ENCODE measurements around the gene TPRG1L. TPM values are rescaled to one million over a fixed set of nuclear protein-coding genes. Genes with fewer than 3 reads are reported as not detected.

The TPRG1L gene
- total and polyA plus RNA-seq, 4 donors, result 35.4 to 51.0 (median 40.5) TPM

GRCh38 chr1:3657096-3657475 is 32.3 kb downstream of the TPRG1L start:
- ATAC-seq (ENCODE audit: low FRiP score) (no peak), DNase-seq (peak; percentile 36 to 44)
- H3K4me1 ChIP-seq (ENCODE audit: control insufficient read depth in 1 of 2, insufficient read depth in 2 of 2, low read length in 2 of 2), result no peaks in the 10 kb centered on the region
- WGBS, 2 donors, result 88 to 91% methylated on average over 6 of the region's 6 CpGs
- H3K36me3 ChIP-seq (ENCODE audit: control insufficient read depth in 1 of 2, insufficient read depth in 2 of 2, low read length in 1 of 2), result no peaks in the 10 kb centered on the region
- intact Hi-C loops (cut with DNase I), result no loop called here
- H3K9me3 ChIP-seq (ENCODE audit: control insufficient read depth, low read length), result no peaks in the 10 kb centered on the region
- no peak overlapping the region for H3K4me3 ChIP-seq (ENCODE audit: low read length in 2 of 2)
- H3K27ac ChIP-seq (ENCODE audit: low read depth in 1 of 2, low read length in 2 of 2), result no peak overlapping the region
- H3K27me3 ChIP-seq (ENCODE audit: control insufficient read depth in 1 of 2, insufficient read depth in 2 of 2, low read length in 1 of 2), result no peaks in the 10 kb centered on the region

- 85 to 86% methylated on average over 26 of the region's 26 CpGs for WGBS, 2 donors
- Histone ChIP-seq H3K4me1 (ENCODE audit: control insufficient read depth in 1 of 2, insufficient read depth in 2 of 2, low read length in 2 of 2) (no peaks in the 10 kb centered on the region), H3K4me3 (ENCODE audit: low read length in 2 of 2) (no peak overlapping the region), H3K27ac (ENCODE audit: low read depth in 1 of 2, low read length in 2 of 2) (no peak overlapping the region), H3K9me3 (ENCODE audit: control insufficient read depth, low read length) (no peaks in the 10 kb centered on the region), H3K27me3 (ENCODE audit: control insufficient read depth in 1 of 2, insufficient read depth in 2 of 2, low read length in 1 of 2) (no peaks in the 10 kb centered on the region), H3K36me3 (ENCODE audit: control insufficient read depth in 1 of 2, insufficient read depth in 2 of 2, low read length in 1 of 2) (no peaks in the 10 kb centered on the region)
- intact Hi-C loops (cut with DNase I), result no loop called here
- no peak for ATAC-seq (ENCODE audit: low FRiP score)
- DNase-seq, result peak; percentile 26 to 55
These were observed 32.9 kb downstream of the TPRG1L start for GRCh38 chr1:3657578-3658230.

DNA sequence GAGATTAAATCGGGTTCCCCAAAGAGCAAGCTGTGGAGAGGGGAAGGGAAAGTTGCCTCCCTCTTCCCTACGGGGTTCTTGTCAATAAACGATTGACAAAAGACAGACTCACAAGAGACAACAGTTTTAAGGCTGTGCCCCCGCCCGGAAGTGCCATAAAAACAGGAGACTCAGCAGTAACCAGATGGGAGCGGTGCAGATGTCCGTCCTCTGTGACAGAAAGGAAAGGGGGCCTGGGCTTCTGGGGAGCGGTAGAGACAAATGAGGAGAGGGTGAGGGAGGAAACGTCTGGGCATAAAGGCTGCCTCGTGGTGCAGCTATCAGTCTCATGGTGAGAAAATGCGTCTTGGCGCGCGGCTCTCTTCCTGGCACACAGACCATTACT is 33.4 kb downstream of the TPRG1L start:
- Histone ChIP-seq H3K27me3 (ENCODE audit: control insufficient read depth in 1 of 2, insufficient read depth in 2 of 2, low read length in 1 of 2) (no peaks in the 10 kb centered on the region), H3K4me1 (ENCODE audit: control insufficient read depth in 1 of 2, insufficient read depth in 2 of 2, low read length in 2 of 2) (no peaks in the 10 kb centered on the region), H3K27ac (ENCODE audit: low read depth in 1 of 2, low read length in 2 of 2) (no peak overlapping the region), H3K9me3 (ENCODE audit: control insufficient read depth, low read length) (no peaks in the 10 kb centered on the region), H3K36me3 (ENCODE audit: control insufficient read depth in 1 of 2, insufficient read depth in 2 of 2, low read length in 1 of 2) (no peaks in the 10 kb centered on the region), H3K4me3 (ENCODE audit: low read length in 2 of 2) (no peak overlapping the region)
- DNase-seq (peak; percentile 12 to 51), ATAC-seq (ENCODE audit: low FRiP score) (no peak)
- intact Hi-C loops (cut with DNase I), result no loop called here
- WGBS, 2 donors, result 65 to 70% methylated on average over 14 of the region's 14 CpGs

DNA sequence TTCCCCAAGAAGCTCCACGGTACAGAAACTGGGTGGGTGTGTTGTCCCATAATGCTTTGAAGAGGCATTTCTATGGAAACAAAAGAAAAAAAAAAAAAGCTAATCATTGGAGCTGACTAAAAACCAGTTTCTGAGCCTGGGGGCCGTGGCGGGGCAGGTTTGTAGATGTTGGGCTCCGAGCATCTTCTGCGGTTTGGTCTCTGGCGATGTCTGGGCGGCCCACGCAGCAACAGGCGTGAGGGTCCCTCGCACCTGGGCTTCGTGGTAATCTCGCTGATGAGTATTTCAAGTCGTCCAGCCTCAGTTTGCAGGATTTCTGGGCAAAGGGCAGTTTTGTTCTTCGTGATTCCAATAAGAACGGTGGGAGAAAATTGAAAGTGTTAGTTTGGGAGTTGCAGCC is 34.3 kb downstream of the TPRG1L start:
- H3K27ac ChIP-seq (ENCODE audit: low read depth in 1 of 2, low read length in 2 of 2), result no peak overlapping the region
- H3K4me1 ChIP-seq (ENCODE audit: control insufficient read depth in 1 of 2, insufficient read depth in 2 of 2, low read length in 2 of 2), result no peaks in the 10 kb centered on the region
- no peak overlapping the region for H3K4me3 ChIP-seq (ENCODE audit: low read length in 2 of 2)
- no peak for ATAC-seq (ENCODE audit: low FRiP score)
- 80 to 84% methylated on average over 15 of the region's 15 CpGs for WGBS, 2 donors
- no peaks in the 10 kb centered on the region for H3K27me3 ChIP-seq (ENCODE audit: control insufficient read depth in 1 of 2, insufficient read depth in 2 of 2, low read length in 1 of 2)
- H3K9me3 ChIP-seq (ENCODE audit: control insufficient read depth, low read length), result no peaks in the 10 kb centered on the region
- no peaks in the 10 kb centered on the region for H3K36me3 ChIP-seq (ENCODE audit: control insufficient read depth in 1 of 2, insufficient read depth in 2 of 2, low read length in 1 of 2)
- intact Hi-C loops (cut with DNase I), result no loop called here
- peak; percentile 32 to 51 for DNase-seq

DNA sequence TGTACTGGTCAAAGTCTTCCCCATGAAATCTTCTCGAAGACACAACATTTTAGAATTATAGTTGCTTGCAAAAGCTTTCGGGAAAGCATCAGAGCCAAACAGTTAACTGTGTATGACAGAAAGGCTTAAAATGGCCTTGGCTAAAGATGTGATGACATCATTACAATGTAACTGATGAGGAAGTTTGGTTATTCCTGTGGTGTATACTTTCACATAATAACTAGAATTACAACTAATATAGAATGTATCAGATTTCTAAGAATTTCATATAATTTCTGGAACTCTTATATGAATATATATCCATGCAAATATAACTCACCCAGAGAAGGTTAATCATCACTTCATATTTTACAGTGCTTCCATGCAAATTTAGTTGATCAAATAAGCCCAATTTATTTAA is 35.9 kb downstream of the TPRG1L start:
- WGBS, 2 donors, result 64 to 67% methylated on average over 2 of the region's 2 CpGs

DNA sequence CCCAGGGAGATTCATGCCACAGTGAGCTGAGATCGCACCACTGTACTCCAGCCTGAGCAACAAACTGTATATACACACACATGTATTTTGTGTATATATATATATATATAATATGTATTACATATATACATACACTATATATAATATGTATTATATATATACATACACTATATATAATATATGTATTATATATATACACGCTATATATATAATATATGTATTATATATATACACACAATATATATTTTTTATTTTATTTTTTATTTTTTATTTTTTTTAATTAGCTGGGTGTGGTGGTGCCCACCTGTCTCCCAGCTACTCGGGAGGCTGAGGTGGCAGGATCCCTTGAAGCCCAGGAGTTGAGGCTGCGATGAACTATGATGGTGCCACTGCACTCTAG is 36.8 kb downstream of the TPRG1L start:
- 95 to 96% methylated on average over 4 of the region's 4 CpGs for WGBS, 2 donors
- H3K27ac ChIP-seq (ENCODE audit: low read depth in 1 of 2, low read length in 2 of 2), result no peak overlapping the region
- H3K4me1 ChIP-seq (ENCODE audit: control insufficient read depth in 1 of 2, insufficient read depth in 2 of 2, low read length in 2 of 2), result no peaks in the 10 kb centered on the region
- DNase-seq (no peak), ATAC-seq (ENCODE audit: low FRiP score) (no peak)
- no peak overlapping the region for H3K4me3 ChIP-seq (ENCODE audit: low read length in 2 of 2)
- no peaks in the 10 kb centered on the region for H3K9me3 ChIP-seq (ENCODE audit: control insufficient read depth, low read length)
- H3K36me3 ChIP-seq (ENCODE audit: control insufficient read depth in 1 of 2, insufficient read depth in 2 of 2, low read length in 1 of 2), result no peaks in the 10 kb centered on the region
- intact Hi-C loops (cut with DNase I), result no loop called here
- no peaks in the 10 kb centered on the region for H3K27me3 ChIP-seq (ENCODE audit: control insufficient read depth in 1 of 2, insufficient read depth in 2 of 2, low read length in 1 of 2)

More for the DNA sequence above, 35.9 kb downstream of the TPRG1L start:
- Histone ChIP-seq H3K9me3 (ENCODE audit: control insufficient read depth, low read length) (no peaks in the 10 kb centered on the region), H3K27ac (ENCODE audit: low read depth in 1 of 2, low read length in 2 of 2) (no peak overlapping the region), H3K36me3 (ENCODE audit: control insufficient read depth in 1 of 2, insufficient read depth in 2 of 2, low read length in 1 of 2) (no peaks in the 10 kb centered on the region), H3K4me3 (ENCODE audit: low read length in 2 of 2) (no peak overlapping the region), H3K27me3 (ENCODE audit: control insufficient read depth in 1 of 2, insufficient read depth in 2 of 2, low read length in 1 of 2) (no peaks in the 10 kb centered on the region), H3K4me1 (ENCODE audit: control insufficient read depth in 1 of 2, insufficient read depth in 2 of 2, low read length in 2 of 2) (no peaks in the 10 kb centered on the region)
- ATAC-seq (ENCODE audit: low FRiP score) (no peak), DNase-seq (no peak)
- intact Hi-C loops (cut with DNase I), result no loop called here

GRCh38 chr1:3662080-3662671 is 37.4 kb downstream of the TPRG1L start:
- Histone ChIP-seq H3K27ac (ENCODE audit: low read depth in 1 of 2, low read length in 2 of 2) (no peak overlapping the region), H3K36me3 (ENCODE audit: control insufficient read depth in 1 of 2, insufficient read depth in 2 of 2, low read length in 1 of 2) (no peaks in the 10 kb centered on the region), H3K9me3 (ENCODE audit: control insufficient read depth, low read length) (no peaks in the 10 kb centered on the region), H3K4me3 (ENCODE audit: low read length in 2 of 2) (no peak overlapping the region), H3K27me3 (ENCODE audit: control insufficient read depth in 1 of 2, insufficient read depth in 2 of 2, low read length in 1 of 2) (no peaks in the 10 kb centered on the region), H3K4me1 (ENCODE audit: control insufficient read depth in 1 of 2, insufficient read depth in 2 of 2, low read length in 2 of 2) (no peaks in the 10 kb centered on the region)
- intact Hi-C loops (cut with DNase I), result no loop called here
- no peak for ATAC-seq (ENCODE audit: low FRiP score)
- 87 to 91% methylated on average over 16 of the region's 16 CpGs for WGBS, 2 donors
- DNase-seq, result peak in 1 of 2 donors; percentile 57

DNA sequence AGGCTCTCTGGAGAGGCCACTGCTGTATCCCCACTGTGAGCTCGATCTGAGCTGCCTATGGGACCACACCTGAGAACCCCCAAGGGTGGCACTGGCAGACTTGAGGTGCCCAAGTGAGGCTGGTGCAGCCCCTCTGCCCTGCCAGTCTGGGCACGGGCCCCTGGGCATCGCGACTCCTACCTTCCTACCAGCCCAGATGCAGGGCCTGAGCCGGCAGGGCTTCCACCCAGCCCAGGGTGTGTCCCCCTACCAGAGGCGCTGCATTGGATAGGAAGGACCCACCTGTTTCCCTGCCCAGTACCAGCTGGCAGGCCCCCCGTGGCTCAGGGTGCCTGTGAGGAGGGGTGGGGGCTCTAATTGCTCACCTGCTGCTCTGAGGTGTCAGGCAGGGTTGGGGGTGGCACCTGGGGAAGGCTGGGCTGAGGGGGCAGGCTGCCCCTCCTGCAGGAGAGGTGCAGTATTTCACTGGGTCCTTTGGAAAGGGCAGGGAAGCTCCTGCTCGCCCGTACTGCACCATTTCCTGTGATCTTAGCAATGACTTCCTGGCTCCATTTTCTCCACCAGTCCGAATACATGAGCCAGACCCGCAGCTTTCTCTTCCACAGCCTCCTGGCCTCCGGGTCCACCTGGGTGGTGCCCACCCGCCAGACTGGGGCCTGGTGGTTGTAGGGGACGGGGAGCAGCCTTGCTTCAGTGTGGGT is 39.3 kb downstream of the TPRG1L start:
- H3K27ac ChIP-seq (ENCODE audit: low read depth in 1 of 2, low read length in 2 of 2), result no peak overlapping the region
- WGBS, 2 donors, result 86 to 89% methylated on average over 14 of the region's 14 CpGs
- peak; percentile 22 to 57 for DNase-seq

More for the DNA sequence above, 39.3 kb downstream of the TPRG1L start:
- H3K36me3 ChIP-seq (ENCODE audit: control insufficient read depth in 1 of 2, insufficient read depth in 2 of 2, low read length in 1 of 2), result no peaks in the 10 kb centered on the region
- no peaks in the 10 kb centered on the region for H3K27me3 ChIP-seq (ENCODE audit: control insufficient read depth in 1 of 2, insufficient read depth in 2 of 2, low read length in 1 of 2)
- ATAC-seq (ENCODE audit: low FRiP score), result no peak
- no peak overlapping the region for H3K4me3 ChIP-seq (ENCODE audit: low read length in 2 of 2)
- intact Hi-C loops (cut with DNase I), result no loop called here
- H3K9me3 ChIP-seq (ENCODE audit: control insufficient read depth, low read length), result no peaks in the 10 kb centered on the region
- no peaks in the 10 kb centered on the region for H3K4me1 ChIP-seq (ENCODE audit: control insufficient read depth in 1 of 2, insufficient read depth in 2 of 2, low read length in 2 of 2)
